Natural killer cell (primary cell): Measurements from ENCODE around the gene MRM2. TPM values are rescaled to one million over a fixed set of nuclear protein-coding genes. Genes with fewer than 3 reads are reported as not detected.

Experiments
- ATAC-seq, 3 donors: fragments of 150-1000 bp in 2 of 3; fragments of 200-7000 bp in 1 of 3; cut with Tn5 transposase; 1 replicate in 1 of 3; 2 replicates in 2 of 3; pipeline ENCODE4 v1.10.0; 2021; ENCODE audit warnings: mild to moderate bottlenecking in 2 of 3, moderate library complexity in 2 of 3
- DNase-seq, 2 donors: peaks; one replicate each; pipeline versions ENCODE4 v3.0.0 to v3.0.0-alpha.2; 2013 to 2021; ENCODE audit warnings: mixed read lengths in 1 of 2
- H3K27ac ChIP-seq: one replicate; pipeline ENCODE4 v1.5.1; 2013; ENCODE audit warnings: mild to moderate bottlenecking, low read length
- H3K27me3 ChIP-seq: one replicate; pipeline ENCODE4 v1.6.1; 2013; ENCODE audit warnings: low read length; ENCODE audit not compliant: control insufficient read depth, insufficient read depth
- H3K36me3 ChIP-seq: one replicate; pipeline ENCODE4 v1.6.1; 2013; ENCODE audit warnings: low read length; ENCODE audit not compliant: control insufficient read depth, insufficient read depth
- H3K4me1 ChIP-seq: one replicate; pipeline ENCODE4 v1.6.1; 2013; ENCODE audit warnings: low read length; ENCODE audit not compliant: control insufficient read depth, insufficient read depth
- H3K4me3 ChIP-seq: one replicate; pipeline ENCODE4 v1.5.1; 2013; ENCODE audit warnings: low read length
- H3K9me3 ChIP-seq: one replicate; pipeline ENCODE4 v1.6.1; 2013; ENCODE audit warnings: low read length; ENCODE audit not compliant: control insufficient read depth, insufficient read depth
- H3K27ac Mint-ChIP-seq, 2 donors: one replicate each; pipeline ENCODE4 v1.8.0; 2022; ENCODE audit warnings: mild to moderate bottlenecking in 2 of 2, mixed read lengths in 2 of 2, moderate library complexity in 1 of 2
- H3K27me3 Mint-ChIP-seq, 2 donors: one replicate each; pipeline ENCODE4 v1.8.0; 2022; ENCODE audit warnings: low read depth in 2 of 2, mixed read lengths in 2 of 2
- H3K36me3 Mint-ChIP-seq: one replicate; pipeline ENCODE4 v1.8.0; 2022; ENCODE audit warnings: mixed read lengths
- H3K4me1 Mint-ChIP-seq, 2 donors: one replicate each; pipeline ENCODE4 v1.8.0; 2022; ENCODE audit warnings: mixed read lengths in 2 of 2
- H3K4me3 Mint-ChIP-seq: one replicate; pipeline ENCODE4 v1.8.0; 2022; ENCODE audit warnings: mild to moderate bottlenecking, moderate library complexity, mixed read lengths
- H3K9me3 Mint-ChIP-seq, 2 donors: one replicate each; pipeline ENCODE4 v1.8.0; 2022; ENCODE audit warnings: mixed read lengths in 2 of 2
- WGBS: methylation state at CpG from one replicate; pipeline ENCODE4 v1.1.7; 2013; ENCODE audit warnings: missing lambda C conversion rate; ENCODE audit not compliant: insufficient coverage; 5-methylcytosine and 5-hydroxymethylcytosine counted together
- intact Hi-C: fragments of 100-400 bp; cut with micrococcal nuclease; formaldehyde crosslinking; loops from one replicate; pipeline ENCODE4 v1.14.2; 2022
- total RNA-seq, 4 donors: library from RNA; stranded (reverse); fragments of 120-200 nt in 1 of 4; gene quantifications; one replicate each; pipeline versions ENCODE4 v1.2.3 to v1.2.4, GENCODE V29; 2013 to 2022
- TF ChIP-seq, protein P1 (sequence below): fragments of 200-600 bp; IDR thresholded peaks from one replicate; pipeline ENCODE4 v1.8.0; 2022; ENCODE audit warnings: antibody characterized with exemption

The MRM2 gene
- total RNA-seq, 3 donors from 2014 or later (not counting 1 experiment from before 2014, with no cell fraction given), result 7.9 to 12.0 (median 10.0) TPM

DNA sequence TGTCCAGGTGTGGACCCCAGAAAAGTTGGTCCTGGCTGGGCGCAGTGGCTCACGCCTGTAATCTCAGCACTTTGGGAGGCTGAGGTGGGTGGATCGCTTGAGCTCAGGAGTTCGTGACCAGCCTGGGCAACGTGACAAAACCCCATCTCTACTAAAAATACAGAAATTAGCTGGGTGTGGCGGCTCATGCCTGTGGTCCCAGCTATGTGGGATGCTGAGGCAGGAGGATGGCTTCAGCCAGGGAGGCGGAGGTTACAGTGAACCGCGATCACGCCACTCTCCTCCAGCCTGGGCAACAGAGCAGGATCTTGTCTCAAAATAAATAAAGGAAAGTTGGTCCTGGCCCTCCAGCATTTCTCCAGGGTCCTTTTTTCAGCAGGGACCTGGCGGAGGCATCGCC, 1.5 kb upstream of the MRM2 start:
- H3K36me3 ChIP-seq, result peaks cover under 1% of the 10 kb centered on the region
- H3K4me3 ChIP-seq, result no peak overlapping the region
- DNase-seq (no peak), ATAC-seq (no peak)
- TF ChIP-seq, protein P1, sequence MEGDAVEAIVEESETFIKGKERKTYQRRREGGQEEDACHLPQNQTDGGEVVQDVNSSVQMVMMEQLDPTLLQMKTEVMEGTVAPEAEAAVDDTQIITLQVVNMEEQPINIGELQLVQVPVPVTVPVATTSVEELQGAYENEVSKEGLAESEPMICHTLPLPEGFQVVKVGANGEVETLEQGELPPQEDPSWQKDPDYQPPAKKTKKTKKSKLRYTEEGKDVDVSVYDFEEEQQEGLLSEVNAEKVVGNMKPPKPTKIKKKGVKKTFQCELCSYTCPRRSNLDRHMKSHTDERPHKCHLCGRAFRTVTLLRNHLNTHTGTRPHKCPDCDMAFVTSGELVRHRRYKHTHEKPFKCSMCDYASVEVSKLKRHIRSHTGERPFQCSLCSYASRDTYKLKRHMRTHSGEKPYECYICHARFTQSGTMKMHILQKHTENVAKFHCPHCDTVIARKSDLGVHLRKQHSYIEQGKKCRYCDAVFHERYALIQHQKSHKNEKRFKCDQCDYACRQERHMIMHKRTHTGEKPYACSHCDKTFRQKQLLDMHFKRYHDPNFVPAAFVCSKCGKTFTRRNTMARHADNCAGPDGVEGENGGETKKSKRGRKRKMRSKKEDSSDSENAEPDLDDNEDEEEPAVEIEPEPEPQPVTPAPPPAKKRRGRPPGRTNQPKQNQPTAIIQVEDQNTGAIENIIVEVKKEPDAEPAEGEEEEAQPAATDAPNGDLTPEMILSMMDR, result no peak
- H3K4me1 Mint-ChIP-seq, result peaks cover 11 to 35% of the 10 kb centered on the region in 2 donors
- H3K36me3 Mint-ChIP-seq, result no peaks in the 10 kb centered on the region
- WGBS, result 87% methylated on average over 11 of the region's 12 CpGs
- H3K9me3 Mint-ChIP-seq, result no peaks in the 10 kb centered on the region
- no peak overlapping the region for H3K27ac Mint-ChIP-seq
- peak overlapping the region; percentile 13 for H3K4me3 Mint-ChIP-seq
- H3K27me3 ChIP-seq, result no peaks in the 10 kb centered on the region
- H3K27me3 Mint-ChIP-seq, result no peaks in the 10 kb centered on the region
- peaks cover 63% of the 10 kb centered on the region for H3K4me1 ChIP-seq
- intact Hi-C loops, result loop anchor here (10.0 kb wide), 2 partner anchors 221 to 669 kb away; partner anchors contain the start of gene PSMG3
- no peaks in the 10 kb centered on the region for H3K9me3 ChIP-seq
- no peak overlapping the region for H3K27ac ChIP-seq

DNA sequence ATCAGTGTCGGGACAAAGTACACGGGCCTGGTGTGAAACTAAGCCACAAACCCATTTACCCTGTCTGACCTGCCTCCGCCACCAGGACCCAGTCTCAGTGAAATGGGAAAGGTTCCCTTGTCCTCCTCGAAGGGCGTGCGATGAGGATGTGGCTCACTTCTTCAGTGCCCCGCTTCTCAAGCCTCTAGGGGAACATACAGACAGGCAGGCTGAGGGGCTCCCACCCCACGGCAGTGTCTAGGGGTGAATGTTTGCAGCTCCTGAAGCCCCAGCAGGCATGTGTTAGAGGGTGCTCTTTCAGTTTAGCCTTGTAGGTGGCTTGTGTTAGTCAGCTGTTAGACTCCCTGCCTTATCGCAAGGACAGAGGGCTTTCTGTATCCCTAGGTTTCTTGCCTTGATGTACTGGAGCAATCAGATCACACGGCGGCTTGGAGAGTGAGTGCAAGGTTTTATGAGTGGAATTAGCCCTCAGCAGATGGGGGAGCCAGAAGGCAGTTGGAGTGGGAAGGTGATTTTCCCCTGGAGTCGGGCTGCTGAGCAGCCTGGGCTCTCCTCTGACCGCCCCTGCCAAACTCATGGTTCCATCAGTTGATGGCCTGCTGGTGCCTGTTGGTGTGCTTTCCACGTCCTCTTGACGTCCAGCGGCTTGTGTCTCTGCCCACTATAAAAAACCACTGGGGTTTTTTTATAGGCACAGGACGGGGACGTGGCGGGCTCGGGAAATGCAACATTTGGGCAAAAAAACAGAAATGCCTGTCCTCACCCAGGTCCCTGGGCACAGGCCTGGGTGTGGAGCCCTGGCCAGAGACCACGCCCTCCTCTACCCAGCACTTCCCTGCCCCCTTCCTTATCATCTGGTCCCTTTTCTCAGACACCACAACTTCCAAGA, 780 bp upstream of the MRM2 start:
- intact Hi-C loops, result loop anchor here (10.0 kb wide), 2 partner anchors 222 to 668 kb away; partner anchors contain the start of gene PSMG3
- Histone ChIP-seq H3K27me3 (no peaks in the 10 kb centered on the region), H3K27ac (peak overlapping the region; percentile 68), H3K4me3 (peak overlapping the region; percentile 96), H3K36me3 (peaks cover 8% of the 10 kb centered on the region), H3K9me3 (no peaks in the 10 kb centered on the region), H3K4me1 (peaks cover 61% of the 10 kb centered on the region)
- TF ChIP-seq, protein P1, result no peak
- 50% methylated on average over 21 of the region's 21 CpGs for WGBS
- peak in 2 of 3 donors; percentile 52 to 55 for ATAC-seq
- peak overlapping the region; percentile 74 to 97 for H3K27ac Mint-ChIP-seq
- peak in 1 of 2 donors; percentile 45 for DNase-seq
- H3K4me3 Mint-ChIP-seq, result peak overlapping the region; percentile 95
- no peaks in the 10 kb centered on the region for H3K27me3 Mint-ChIP-seq
- peaks cover 5 to 29% of the 10 kb centered on the region in 2 donors for H3K4me1 Mint-ChIP-seq
- no peaks in the 10 kb centered on the region for H3K9me3 Mint-ChIP-seq
- no peaks in the 10 kb centered on the region for H3K36me3 Mint-ChIP-seq

GRCh38 chr7:2239242-2239641, 2.8 kb downstream of the MRM2 start:
- Mint-ChIP-seq H3K36me3 (no peaks in the 10 kb centered on the region), H3K27me3 (no peaks in the 10 kb centered on the region), H3K4me3 (no peak overlapping the region), H3K4me1 (peaks cover 4 to 13% of the 10 kb centered on the region in 2 donors), H3K27ac (no peak overlapping the region), H3K9me3 (no peaks in the 10 kb centered on the region)
- peaks cover 20% of the 10 kb centered on the region for H3K36me3 ChIP-seq
- no peak overlapping the region for H3K27ac ChIP-seq
- H3K27me3 ChIP-seq, result no peaks in the 10 kb centered on the region
- no peak overlapping the region for H3K4me3 ChIP-seq
- WGBS, result 97% methylated on average over 17 of the region's 17 CpGs
- intact Hi-C loops, result no loop called here
- H3K9me3 ChIP-seq, result no peaks in the 10 kb centered on the region
- ATAC-seq (no peak), DNase-seq (no peak)
- peaks cover 45% of the 10 kb centered on the region for H3K4me1 ChIP-seq
- TF ChIP-seq, protein P1, result no peak
